Fibroblast of the conjunctiva (primary cell): ENCODE measurements around the gene PIK3CG.

Experiments used
- DNase-seq: peaks from one replicate; pipeline ENCODE4 v3.0.0-alpha.2; 2010; ENCODE audit warnings: low read depth

The PIK3CG gene

GRCh38 chr7:106858618-106859532 lies 6.2 kb upstream of the PIK3CG start:
- no peak for DNase-seq

- peak; percentile 14 for DNase-seq
Observed at GRCh38 chr7:106862317-106863089, 2.6 kb upstream of the PIK3CG start.

GRCh38 chr7:106863274-106863997 lies 1.6 kb upstream of the PIK3CG start:
- no peak for DNase-seq

GRCh38 chr7:106864298-106865081 lies 592 bp upstream of the PIK3CG start:
- DNase-seq: no peak

- no peak for DNase-seq
Observed at GRCh38 chr7:106866298-106867281, 1.5 kb downstream of the PIK3CG start.

GRCh38 chr7:106867641-106868351 lies 2.7 kb downstream of the PIK3CG start:
- DNase-seq: no peak

GRCh38 chr7:106868364-106868763 lies 3.3 kb downstream of the PIK3CG start:
- no peak for DNase-seq

GRCh38 chr7:106869954-106870353 lies 4.9 kb downstream of the PIK3CG start:
- no peak for DNase-seq

GRCh38 chr7:106870528-106870927 lies 5.4 kb downstream of the PIK3CG start:
- no peak for DNase-seq

- DNase-seq: no peak
Observed at GRCh38 chr7:106870983-106871410, 5.9 kb downstream of the PIK3CG start.

GRCh38 chr7:106871793-106872571 lies 6.9 kb downstream of the PIK3CG start:
- DNase-seq: no peak

- DNase-seq: no peak
Observed at GRCh38 chr7:106872763-106873162, 7.7 kb downstream of the PIK3CG start.

GRCh38 chr7:106874076-106874475 lies 9.0 kb downstream of the PIK3CG start:
- no peak for DNase-seq

- DNase-seq: no peak
Observed at GRCh38 chr7:106875508-106875907, 10.4 kb downstream of the PIK3CG start.

- DNase-seq: no peak
Observed at GRCh38 chr7:106878748-106879439, 13.8 kb downstream of the PIK3CG start.

- DNase-seq: no peak
Observed at GRCh38 chr7:106881984-106882383, 16.9 kb downstream of the PIK3CG start.

GRCh38 chr7:106883456-106884026 lies 18.5 kb downstream of the PIK3CG start:
- no peak for DNase-seq

- DNase-seq: no peak
Observed at GRCh38 chr7:106885652-106886051, 20.6 kb downstream of the PIK3CG start.
